Fibroblast of the conjunctiva (primary cell): ENCODE measurements around the gene KLK4.

ENCODE experiments used
- DNase-seq: peaks from one replicate; pipeline ENCODE4 v3.0.0-alpha.2; 2010; ENCODE audit warnings: low read depth

KLK4 gene

DNA sequence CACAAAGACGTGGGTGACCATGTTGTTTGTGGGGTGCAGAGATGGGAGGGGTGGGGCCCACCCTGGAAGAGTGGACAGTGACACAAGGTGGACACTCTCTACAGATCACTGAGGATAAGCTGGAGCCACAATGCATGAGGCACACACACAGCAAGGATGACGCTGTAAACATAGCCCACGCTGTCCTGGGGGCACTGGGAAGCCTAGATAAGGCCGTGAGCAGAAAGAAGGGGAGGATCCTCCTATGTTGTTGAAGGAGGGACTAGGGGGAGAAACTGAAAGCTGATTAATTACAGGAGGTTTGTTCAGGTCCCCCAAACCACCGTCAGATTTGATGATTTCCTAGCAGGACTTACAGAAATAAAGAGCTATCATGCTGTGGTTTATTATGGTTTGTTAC lies 32.3 kb downstream of the KLK4 start:
- DNase-seq: no peak

DNA sequence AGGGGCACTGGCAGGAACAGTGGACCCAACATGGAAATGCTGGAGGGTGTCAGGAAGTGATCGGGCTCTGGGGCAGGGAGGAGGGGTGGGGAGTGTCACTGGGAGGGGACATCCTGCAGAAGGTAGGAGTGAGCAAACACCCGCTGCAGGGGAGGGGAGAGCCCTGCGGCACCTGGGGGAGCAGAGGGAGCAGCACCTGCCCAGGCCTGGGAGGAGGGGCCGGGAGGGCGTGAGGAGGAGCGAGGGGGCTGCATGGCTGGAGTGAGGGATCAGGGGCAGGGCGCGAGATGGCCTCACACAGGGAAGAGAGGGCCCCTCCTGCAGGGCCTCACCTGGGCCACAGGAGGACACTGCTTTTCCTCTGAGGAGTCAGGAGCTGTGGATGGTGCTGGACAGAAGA lies 33.9 kb downstream of the KLK4 start:
- DNase-seq: no peak

DNA sequence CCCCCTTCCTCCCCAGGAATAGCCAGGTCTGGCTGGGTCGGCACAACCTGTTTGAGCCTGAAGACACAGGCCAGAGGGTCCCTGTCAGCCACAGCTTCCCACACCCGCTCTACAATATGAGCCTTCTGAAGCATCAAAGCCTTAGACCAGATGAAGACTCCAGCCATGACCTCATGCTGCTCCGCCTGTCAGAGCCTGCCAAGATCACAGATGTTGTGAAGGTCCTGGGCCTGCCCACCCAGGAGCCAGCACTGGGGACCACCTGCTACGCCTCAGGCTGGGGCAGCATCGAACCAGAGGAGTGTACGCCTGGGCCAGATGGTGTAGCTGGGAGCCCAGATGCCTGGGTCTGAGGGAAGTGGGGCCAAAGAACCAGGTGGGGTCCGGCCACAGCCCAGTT lies 34.7 kb downstream of the KLK4 start:
- no peak for DNase-seq

DNA sequence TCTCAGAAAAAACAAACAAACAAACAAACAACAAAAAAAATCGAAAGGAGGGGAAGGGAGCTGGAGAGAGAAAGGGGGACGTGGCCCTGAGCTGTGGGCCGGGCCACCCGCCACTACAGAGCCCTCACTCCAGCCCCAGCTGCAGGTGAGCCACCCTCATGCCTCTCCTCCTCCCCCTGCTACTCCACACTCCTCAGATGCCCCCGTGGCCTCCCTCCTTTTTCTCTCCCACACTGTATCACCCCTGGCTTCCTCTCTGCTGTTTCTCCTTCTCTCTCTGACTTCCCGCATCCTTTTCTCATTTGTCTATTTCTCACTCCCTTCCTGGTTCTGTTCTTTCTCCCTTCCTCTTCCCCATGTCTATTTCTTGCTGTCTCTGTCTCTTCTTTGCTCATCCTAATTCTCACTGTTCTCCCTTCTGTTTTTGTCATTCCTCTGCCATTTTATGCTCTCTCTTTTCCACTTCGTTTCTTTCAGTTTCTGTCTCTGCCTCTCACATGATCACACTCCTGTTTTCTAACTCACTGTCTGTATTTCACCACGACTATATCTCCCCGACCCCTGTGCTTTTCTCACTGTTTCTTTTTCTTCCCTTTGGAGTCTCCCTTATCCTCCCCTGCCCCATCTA lies 35.3 kb downstream of the KLK4 start:
- no peak for DNase-seq

DNA sequence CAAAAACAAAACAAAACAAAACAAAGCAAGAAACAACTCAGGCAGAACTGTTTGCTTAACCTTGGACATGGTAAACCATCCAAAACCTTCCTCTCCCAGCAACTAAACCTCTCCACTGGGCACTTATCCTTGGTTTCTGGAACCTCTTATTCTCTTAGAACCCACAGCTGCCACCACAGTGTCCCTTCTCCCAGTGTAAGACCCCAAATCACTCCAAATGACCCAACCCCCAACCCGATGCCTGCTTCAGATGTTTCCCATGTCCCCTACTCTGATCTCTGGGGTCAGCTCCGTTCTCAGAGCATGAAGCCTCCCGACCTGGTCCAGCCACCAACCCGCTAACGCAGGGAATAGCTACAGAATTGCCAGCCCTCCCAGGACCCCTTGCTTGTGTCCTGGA lies 37.0 kb downstream of the KLK4 start:
- no peak for DNase-seq

DNA sequence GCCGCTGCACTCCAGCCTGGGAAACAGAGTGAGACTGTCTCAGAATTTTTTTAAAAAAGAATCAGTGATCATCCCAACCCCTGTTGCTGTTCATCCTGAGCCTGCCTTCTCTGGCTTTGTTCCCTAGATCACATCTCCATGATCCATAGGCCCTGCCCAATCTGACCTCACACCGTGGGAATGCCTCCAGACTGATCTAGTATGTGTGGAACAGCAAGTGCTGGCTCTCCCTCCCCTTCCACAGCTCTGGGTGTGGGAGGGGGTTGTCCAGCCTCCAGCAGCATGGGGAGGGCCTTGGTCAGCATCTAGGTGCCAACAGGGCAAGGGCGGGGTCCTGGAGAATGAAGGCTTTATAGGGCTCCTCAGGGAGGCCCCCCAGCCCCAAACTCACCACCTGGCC lies 38.1 kb downstream of the KLK4 start, which contains the start of gene KLK2:
Gene KLK2, plus strand, starts transcription at position 384 of the 400 bp plus-strand sequence. CDS start 35 bp downstream, outside the sequence.
- DNase-seq: no peak

DNA sequence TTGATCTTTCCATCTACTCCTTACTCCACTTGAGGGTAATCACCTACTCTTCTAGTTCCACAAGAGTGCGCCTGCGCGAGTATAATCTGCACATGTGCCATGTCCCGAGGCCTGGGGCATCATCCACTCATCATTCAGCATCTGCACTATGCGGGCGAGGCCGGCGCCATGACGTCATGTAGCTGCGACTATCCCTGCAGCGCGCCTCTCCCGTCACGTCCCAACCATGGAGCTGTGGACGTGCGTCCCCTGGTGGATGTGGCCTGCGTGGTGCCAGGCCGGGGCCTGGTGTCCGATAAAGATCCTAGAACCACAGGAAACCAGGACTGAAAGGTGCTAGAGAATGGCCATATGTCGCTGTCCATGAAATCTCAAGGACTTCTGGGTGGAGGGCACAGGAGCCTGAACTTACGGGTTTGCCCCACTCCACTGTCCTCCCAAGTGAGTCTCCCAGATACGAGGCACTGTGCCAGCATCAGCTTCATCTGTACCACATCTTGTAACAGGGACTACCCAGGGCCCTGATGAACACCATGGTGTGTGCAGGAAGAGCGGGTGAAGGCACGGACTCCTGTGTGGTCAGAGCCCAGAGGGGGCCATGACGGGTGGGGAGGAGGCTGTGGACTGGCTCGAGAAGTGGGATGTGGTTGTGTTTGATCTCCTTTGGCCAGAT lies 40.6 kb downstream of the KLK4 start:
- DNase-seq: no peak

DNA sequence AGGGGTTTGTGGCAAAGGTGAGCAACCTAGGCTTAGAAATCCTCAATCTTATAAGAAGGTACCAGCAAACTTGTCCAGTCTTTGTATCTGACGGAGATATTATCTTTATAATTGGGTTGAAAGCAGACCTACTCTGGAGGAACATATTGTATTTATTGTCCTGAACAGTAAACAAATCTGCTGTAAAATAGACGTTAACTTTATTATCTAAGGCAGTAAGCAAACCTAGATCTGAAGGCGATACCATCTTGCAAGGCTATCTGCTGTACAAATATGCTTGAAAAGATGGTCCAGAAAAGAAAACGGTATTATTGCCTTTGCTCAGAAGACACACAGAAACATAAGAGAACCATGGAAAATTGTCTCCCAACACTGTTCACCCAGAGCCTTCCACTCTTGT lies 41.7 kb downstream of the KLK4 start:
- no peak for DNase-seq

DNA sequence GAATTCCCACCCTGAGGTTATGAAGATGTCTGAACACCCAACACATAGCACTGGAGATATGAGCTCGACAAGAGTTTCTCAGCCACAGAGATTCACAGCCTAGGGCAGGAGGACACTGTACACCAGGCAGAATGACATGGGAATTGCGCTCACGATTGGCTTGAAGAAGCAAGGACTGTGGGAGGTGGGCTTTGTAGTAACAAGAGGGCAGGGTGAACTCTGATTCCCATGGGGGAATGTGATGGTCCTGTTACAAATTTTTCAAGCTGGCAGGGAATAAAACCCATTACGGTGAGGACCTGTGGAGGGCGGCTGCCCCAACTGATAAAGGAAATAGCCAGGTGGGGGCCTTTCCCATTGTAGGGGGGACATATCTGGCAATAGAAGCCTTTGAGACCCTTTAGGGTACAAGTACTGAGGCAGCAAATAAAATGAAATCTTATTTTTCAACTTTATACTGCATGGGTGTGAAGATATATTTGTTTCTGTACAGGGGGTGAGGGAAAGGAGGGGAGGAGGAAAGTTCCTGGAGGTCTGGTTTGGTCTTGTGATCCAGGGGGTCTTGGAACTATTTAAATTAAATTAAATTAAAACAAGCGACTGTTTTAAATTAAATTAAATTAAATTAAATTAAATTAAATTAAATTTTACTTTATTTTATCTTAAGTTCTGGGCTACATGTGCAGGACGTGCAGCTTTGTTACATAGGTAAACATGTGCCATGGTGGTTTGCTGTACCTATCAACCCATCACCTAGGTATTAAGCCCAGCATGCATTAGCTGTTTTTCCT lies 49.5 kb downstream of the KLK4 start:
- DNase-seq: no peak

DNA sequence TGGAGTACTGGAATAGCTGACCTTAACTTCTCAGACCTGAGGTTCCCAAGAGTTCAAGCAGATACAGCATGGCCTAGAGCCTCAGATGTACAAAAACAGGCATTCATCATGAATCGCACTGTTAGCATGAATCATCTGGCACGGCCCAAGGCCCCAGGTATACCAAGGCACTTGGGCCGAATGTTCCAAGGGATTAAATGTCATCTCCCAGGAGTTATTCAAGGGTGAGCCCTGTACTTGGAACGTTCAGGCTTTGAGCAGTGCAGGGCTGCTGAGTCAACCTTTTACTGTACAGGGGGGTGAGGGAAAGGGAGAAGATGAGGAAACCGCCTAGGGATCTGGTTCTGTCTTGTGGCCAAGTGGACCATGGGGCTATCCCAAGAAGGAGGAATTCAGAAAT lies 50.2 kb downstream of the KLK4 start:
- DNase-seq: no peak

DNA sequence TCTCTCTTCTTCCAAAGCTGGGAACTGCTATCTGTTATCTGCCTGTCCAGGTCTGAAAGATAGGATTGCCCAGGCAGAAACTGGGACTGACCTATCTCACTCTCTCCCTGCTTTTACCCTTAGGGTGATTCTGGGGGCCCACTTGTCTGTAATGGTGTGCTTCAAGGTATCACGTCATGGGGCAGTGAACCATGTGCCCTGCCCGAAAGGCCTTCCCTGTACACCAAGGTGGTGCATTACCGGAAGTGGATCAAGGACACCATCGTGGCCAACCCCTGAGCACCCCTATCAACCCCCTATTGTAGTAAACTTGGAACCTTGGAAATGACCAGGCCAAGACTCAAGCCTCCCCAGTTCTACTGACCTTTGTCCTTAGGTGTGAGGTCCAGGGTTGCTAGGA lies 51.3 kb downstream of the KLK4 start:
- no peak for DNase-seq

DNA sequence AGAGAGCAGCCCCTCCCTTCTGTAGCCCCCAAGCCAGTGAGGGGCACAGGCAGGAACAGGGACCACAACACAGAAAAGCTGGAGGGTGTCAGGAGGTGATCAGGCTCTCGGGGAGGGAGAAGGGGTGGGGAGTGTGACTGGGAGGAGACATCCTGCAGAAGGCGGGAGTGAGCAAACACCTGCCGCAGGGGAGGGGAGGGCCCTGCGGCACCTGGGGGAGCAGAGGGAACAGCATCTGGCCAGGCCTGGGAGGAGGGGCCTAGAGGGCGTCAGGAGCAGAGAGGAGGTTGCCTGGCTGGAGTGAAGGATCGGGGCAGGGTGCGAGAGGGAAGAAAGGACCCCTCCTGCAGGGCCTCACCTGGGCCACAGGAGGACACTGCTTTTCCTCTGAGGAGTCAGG lies 52.3 kb downstream of the KLK4 start:
- DNase-seq: no peak

DNA sequence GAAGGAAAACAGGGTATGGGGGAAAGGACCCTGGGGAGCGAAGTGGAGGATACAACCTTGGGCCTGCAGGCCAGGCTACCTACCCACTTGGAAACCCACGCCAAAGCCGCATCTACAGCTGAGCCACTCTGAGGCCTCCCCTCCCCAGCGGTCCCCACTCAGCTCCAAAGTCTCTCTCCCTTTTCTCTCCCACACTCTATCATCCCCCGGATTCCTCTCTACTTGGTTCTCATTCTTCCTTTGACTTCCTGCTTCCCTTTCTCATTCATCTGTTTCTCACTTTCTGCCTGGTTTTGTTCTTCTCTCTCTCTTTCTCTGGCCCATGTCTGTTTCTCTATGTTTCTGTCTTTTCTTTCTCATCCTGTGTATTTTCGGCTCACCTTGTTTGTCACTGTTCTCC lies 53.8 kb downstream of the KLK4 start:
- DNase-seq: no peak
